Measurements from ENCODE around the gene UBXN1. TPM values are rescaled to one million over a fixed set of nuclear protein-coding genes. Genes with fewer than 3 reads are reported as not detected.

Gene UBXN1, protein sequence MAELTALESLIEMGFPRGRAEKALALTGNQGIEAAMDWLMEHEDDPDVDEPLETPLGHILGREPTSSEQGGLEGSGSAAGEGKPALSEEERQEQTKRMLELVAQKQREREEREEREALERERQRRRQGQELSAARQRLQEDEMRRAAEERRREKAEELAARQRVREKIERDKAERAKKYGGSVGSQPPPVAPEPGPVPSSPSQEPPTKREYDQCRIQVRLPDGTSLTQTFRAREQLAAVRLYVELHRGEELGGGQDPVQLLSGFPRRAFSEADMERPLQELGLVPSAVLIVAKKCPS
- total RNA-seq: 134 and 162 TPM in 2 replicates

DNA sequence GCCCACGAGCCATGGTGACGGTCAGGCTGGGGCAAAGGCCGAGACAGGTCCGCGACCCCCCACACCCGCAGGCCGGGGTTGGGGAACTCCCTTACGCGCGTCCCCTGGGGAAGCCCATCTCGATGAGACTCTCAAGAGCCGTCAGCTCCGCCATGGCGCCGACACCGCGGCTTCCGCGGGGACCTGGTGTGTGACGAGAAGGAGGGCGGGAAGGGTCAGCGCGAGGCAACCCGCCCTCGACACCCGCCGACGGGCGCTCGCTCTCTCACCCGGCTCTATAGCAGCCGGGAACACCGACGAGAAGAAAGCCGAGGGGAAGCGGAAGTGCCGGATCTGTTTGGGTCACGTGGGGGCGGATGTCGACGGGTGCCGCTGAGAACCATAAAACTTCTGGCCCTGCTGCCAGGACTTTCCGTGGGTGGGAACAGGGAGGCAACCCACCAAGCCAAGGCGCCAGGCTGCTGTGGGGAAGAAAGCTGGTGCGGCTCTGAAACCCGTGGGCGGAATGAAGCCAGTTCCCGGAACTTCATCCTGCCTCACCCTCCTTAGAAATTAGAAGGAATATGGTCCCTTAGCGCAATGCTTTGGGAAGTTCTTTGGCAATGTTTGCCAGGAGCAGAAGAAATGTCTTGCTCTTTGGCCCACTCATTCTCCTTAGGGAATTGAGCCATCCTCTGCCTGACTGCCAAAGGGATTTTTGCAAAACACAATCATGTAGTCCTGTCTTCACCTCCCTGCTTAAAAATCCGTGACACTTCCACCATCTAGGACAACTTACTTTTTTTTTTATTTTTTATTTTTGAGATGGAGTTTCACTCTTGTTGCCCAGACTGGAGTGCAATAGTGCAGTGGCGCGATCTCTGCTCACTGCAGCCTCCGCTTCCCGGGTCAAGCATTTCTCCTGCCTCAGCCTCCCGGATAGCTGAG lies at the start of gene UBXN1:
TSS of gene UBXN1 (minus strand) at position 304 of the 927 bp plus-strand sequence. CDS start at position 154, 150 bp downstream.
- no peak for DNase-seq (ENCODE audit: extremely low read depth, low read depth, low spot score)

DNA sequence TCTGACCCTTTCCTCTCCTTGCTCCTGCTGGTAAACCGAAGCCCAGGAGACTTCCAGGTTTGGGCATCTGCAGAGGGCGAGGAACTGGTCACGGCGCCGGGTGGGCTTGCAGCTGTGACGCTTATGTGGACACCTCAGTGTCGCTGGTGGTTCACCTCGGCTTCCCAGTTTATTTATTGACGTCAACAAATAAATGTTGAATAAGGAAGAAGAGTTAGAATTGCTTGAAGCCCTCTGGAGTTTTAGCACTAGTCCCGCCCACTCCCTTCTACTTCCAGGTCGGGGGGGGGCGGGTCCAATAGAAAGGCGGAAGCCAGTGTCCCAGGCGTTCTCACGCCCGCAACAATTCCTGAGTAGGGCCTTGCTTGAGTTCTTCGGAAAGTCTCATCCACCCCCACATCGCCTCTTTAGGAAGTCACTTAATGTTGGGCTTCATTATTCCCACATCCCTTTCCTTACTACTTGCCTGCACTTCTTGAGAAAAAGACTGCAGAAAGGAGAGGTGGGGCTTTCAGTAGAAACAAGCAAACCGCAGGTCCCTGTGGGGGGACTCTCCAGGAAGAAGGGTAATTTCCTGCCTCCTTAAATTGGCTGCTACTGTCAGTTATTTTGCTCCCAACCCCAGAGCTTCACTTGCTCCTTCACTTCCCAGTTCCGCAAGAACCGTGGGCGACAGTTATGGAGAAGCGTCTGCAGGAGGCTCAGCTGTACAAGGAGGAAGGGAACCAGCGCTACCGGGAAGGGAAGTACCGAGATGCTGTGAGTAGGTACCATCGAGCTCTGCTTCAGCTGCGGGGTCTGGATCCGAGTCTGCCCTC lies 49.5 kb upstream of the UBXN1 start, which contains the start of gene TTC9C:
TSS of gene TTC9C (plus strand) at position 316 of the 818 bp plus-strand sequence. CDS start at position 679, 363 bp downstream.
- no peak for DNase-seq (ENCODE audit: extremely low read depth, low read depth, low spot score)

DNA sequence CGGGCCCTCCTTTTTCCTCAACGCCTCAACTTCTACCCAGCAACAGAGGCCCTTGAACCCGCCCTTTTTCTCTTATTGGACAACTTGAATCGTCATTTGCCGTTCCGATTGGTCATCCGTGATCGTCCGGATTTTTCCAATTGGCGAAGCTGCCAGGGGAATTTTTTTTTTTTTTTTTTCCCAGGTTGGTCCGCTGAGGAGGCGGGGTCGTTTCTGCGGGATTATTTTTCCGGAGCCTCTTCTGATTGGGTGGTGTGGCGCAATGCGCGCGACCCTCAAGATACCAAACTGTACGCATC lies 48.9 kb upstream of the UBXN1 start:
- DNase-seq (ENCODE audit: extremely low read depth, low read depth, low spot score): peak; percentile 97

DNA sequence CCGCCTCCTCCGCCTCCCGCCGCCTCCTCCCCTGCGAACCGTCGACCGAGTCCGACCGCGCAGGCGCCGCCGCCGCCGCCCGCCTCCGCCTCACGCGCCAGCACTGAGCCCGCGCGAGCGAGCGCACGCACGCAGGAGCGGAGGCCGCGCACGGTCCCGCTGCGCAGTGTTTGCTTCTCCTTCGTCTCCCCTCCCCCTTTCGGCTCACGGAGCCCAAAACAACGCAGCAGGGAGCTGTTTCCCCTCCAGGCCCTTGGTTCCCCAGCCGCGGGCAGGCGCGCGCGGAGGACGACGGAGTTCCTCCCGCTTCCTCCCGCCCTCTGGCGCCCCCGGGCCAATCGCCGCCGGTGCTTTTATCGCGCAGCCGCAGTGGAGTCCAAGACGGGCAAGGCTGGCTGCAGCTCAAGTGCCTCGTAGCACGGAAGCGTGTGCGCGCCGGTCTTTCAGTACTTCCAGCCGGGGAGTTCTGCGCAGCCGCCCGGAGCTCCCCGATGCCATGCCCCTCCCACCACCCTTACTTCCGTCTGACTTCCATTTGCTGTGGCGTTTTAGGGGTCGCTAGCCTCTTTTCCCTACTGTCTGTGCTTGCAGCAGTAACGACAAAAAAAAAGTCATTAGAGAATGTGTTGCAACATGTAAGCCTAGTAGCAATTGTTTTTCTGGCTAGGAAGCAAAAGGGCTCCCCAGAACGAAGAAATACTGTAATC lies 48.4 kb upstream of the UBXN1 start, which contains the start of gene HNRNPUL2:
TSS of gene HNRNPUL2 (minus strand) at position 293 of the 707 bp plus-strand sequence. CDS start 301 bp downstream, outside the sequence.
- peak; percentile 85 for DNase-seq (ENCODE audit: extremely low read depth, low read depth, low spot score)

DNA sequence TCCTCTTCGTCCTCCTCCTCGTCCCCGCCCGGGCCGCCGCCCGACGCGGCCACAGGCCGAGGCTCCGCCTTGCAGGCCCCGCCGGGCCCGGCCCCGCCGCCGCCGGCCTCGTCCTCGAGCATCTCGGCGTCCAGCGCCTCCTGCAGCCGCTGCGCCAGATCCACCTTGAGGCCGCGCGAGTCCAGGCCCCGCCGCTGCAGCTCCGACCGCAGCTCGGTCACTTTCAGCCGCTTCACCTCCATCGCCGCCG lies 48.0 kb upstream of the UBXN1 start:
- DNase-seq (ENCODE audit: extremely low read depth, low read depth, low spot score): no peak

DNA sequence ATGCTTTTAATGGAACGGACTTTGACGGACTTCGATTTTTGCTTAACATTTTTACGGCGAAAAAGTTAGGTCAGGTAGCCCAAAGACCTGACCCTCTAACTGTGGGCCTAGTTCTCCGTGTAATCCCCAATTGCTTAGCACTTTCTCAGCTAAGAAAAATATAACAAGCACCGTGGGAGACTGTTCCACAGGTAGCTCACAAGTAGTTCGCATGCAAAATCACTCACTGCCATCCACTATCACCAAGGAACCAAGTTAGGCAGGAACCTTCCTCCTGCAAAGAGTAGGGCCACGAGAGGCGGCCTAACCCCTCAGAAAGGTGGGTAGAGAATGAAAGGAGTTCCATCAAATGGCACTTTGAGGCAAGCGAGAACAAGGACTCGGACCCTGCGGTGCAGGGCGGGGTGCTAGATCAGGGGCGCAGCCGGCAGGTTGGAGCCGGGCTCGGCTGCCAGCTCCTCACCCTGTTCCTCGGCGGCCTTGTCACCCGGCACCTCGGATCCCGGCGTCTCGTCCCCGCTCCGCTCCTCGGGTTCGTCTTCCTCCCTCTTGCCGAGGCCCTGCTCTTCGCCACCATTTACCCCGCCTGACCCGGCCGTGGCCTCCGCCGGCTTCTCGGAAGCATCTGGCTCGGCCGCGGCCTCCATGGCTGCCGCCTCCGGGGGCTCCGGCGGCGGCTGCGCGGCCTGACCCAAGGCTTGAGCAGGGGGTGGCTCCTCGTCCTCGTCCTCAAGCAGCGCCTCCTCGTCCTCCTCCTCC lies 47.5 kb upstream of the UBXN1 start:
- no peak for DNase-seq (ENCODE audit: extremely low read depth, low read depth, low spot score)

DNA sequence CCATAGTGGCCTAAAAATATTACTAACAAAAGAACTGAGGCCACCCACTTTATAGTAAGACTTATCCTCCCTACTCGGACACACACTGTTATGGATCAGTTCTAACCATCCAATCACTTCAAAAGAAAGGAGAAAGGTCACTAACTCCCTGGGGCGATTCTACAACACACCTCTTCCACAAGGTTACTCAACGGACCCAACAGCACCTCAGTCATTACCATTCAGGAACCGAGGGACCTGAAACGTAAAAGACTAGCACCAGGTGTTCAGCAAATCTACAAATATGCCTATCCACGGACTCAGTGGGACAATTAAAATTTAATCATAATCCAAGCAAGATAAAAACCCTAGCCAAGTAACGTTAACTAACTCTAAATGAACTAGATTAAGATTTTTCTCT lies 46.8 kb upstream of the UBXN1 start:
- no peak for DNase-seq (ENCODE audit: extremely low read depth, low read depth, low spot score)

DNA sequence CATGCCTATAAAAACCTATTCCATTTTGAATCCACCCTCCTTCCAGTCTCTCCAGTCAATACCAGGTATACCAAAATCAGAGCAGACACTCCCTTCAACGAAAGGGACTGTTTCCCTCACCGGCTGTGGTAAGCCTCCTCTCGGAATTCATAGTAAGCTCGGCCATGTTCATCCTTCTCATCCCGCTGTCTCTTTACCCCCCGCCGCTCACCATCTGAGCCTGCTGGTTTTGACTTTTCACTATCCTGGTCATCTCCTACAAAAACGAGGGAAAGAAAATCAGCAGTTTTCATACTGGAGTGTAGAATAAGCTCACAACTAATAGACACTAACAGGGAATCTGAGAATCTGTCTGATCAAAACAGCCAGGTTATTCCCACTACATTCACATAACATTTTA lies 45.3 kb upstream of the UBXN1 start:
- DNase-seq (ENCODE audit: extremely low read depth, low read depth, low spot score): no peak

DNA sequence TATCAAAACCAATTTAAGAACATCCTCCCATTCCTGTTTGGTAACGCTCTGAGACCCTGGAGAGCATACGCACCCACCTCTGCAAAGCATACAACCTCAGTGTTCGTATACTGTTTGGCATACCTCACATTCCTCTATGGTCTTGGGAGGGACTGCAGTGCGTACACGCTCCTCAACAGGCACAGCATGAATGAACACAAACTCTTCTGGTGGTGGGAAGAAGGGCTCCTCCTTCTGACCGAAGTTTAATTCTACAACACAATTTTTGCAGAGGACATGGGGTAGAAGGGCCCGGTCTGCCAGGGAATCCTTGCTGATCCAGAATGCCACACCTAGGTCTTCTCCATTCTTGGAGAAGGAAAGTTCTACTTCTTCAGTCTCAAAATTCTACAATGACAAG lies 43.1 kb upstream of the UBXN1 start:
- no peak for DNase-seq (ENCODE audit: extremely low read depth, low read depth, low spot score)

DNA sequence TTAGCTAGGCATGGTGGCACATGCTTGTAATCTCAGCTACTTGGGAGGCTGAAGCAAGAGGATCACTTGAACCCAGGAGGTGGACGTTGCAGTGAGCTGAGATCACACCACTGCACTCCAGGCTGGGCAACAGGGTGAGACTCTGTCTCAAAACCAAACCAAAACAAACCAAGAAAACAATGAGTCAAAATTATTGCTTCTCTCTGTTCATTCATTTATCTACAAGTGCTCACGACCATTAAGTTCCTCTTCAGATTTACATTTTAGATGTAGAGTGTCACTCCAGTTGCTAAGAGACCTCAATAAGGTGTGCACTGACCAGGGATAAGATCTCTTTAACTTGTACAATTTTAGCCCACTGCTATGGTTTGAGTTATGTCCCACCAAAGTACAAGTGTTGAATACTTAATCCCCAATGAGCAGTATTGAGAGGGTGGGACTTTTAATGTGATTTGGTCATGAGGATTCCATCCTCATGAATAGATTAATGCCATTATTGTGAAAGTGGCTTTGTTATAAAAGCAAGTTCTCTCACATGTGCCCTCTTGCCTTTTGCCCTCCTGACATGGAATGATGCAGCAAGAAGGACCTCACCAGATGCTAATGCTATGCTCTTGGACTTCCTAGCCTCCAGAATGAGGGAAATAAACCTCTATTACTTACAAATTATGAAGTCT lies 40.6 kb upstream of the UBXN1 start:
- DNase-seq (ENCODE audit: extremely low read depth, low read depth, low spot score): no peak

DNA sequence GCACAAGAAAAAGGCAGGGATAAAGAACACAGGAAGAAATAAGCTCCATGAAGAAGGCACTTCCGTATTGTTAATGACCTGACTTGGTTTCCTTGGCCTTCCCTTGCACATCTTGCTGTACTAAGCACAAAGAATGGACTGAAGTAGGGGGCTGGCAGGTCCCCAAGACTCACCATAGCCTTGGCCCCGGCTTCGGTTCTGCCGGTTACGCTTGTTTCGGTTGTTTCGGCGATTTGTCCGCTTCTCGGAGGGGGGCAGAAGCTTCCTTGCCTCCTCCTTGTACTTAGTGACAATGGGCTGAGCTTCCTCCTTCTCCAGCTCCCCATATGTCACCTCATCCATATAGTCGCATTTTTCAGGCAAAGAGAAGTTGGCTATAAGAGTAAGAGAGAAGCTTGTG lies 37.9 kb upstream of the UBXN1 start:
- DNase-seq (ENCODE audit: extremely low read depth, low read depth, low spot score): no peak

DNA sequence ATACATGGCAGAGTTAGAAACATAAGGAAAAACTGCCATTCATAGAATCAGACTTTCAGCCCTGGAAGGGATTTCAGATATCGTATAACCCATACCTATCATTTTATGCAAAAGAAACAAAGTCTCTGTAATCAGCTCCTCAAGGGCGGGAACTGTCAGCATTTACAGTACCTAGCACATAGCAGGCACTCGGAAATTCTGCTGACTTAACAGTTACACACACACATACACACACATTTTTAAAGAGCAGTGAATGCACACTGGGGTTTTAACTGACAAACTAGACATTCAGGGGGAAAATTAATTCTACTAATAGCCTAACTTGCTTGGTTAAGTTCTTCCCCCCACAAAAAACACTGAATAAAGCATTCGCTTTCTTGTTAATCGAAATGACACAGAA lies 37.3 kb upstream of the UBXN1 start:
- no peak for DNase-seq (ENCODE audit: extremely low read depth, low read depth, low spot score)

DNA sequence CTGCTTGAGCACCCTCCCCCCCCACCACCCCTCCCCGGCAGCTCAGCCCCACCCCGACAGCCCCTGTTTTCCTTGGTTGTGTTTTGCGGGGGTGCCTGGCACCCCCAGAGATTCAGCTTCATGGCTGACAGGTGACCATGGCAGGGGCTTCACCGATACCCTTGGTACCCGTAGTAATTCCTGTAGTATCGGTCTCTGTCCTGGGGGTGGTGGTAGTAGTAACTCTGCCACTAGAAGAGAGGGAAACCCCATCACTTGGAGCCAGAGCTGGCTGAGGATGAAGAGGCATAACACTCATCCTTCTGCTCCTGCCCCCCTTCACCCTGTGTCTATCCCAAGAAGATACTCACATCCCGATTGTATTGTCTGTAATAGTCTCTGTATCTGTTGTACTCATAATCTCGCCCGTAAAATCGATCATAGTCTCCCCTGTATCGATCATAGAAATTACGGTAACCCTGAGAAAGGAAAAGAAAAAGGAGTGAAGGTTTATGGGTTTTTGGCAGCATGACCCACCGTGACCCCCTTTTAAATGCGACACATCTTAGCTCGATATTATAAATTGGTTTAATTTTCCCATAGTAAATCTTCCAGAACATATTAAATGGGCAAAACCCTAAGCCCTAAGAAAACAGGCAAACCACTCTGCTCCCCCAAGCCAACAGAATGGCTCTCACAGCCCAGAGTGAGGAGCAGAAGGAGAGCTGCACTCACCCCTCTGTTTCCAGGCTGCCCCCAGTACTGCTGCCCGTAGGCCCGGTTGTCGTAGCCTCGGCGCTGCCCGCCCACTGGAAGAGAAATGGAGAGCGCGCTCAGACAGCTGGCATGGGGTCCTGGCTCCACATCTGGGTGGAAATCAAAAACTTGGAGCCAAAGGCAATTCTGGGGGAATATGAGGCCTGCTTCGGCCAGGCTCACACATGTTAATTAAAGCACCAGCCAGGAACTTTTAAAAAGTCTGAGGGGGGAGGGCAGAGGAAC lies 36.6 kb upstream of the UBXN1 start:
- DNase-seq (ENCODE audit: extremely low read depth, low read depth, low spot score): no peak

DNA sequence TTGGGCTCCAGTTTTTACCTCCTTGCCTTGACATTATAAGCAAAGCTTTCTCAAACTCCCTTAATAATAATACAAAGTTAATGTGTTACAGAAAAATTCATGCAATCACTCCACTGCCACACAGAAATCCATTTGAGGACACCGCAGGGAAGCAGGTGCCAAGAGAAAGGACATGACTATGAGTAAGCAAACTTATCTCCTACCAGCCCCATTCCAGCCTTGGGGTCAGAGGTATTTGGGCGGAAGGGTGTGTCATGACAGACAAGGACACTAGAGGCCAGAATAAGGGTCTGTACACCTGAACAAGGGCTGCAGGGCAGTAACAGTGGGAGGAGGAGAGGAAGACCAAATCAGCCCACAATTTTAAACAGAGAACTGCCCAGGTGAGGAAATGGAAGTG lies 34.5 kb upstream of the UBXN1 start:
- no peak for DNase-seq (ENCODE audit: extremely low read depth, low read depth, low spot score)

DNA sequence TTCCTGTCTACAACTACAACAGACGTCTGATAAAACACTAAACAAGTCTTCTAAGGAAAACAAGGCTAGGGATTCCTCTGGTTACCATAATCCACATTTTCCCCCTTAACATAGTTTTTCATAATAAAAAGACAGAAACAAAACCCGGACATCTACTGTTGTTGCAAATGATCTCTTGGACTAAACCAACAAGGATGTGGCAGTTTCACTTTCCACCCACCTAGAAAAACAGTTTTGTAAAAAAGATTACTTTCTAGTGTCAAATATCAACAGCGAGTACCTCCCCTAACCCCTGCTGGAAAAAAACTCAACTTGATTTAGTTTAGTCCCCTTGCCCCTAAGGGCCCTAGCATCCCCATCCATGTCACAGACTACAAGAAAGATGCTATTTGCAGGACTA lies 34.0 kb upstream of the UBXN1 start:
- DNase-seq (ENCODE audit: extremely low read depth, low read depth, low spot score): no peak

DNA sequence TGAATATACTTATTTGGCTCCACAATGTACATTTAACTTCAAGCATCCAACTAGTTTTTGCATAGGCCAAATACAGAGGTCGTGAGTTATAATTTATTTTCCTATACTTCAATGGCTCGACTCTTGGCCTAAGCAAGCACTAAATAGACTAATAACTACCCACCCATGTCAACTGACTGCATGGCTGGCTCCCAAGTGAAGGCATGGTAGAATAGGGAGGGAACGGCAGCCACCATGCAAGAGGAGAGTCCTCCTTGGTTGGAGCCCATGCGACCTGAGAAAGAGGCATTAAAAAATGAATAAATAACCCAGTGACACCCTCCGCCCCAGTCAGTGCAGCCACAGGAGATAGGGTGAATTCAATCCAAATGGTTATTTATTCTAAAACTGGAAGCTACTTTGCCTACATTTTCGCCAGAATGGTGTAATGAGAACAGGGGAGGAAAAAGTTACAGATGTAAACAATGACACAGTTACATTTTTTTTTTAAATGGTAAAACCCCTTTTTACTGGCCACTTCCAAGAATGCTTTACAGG lies 33.5 kb upstream of the UBXN1 start:
- no peak for DNase-seq (ENCODE audit: extremely low read depth, low read depth, low spot score)

DNA sequence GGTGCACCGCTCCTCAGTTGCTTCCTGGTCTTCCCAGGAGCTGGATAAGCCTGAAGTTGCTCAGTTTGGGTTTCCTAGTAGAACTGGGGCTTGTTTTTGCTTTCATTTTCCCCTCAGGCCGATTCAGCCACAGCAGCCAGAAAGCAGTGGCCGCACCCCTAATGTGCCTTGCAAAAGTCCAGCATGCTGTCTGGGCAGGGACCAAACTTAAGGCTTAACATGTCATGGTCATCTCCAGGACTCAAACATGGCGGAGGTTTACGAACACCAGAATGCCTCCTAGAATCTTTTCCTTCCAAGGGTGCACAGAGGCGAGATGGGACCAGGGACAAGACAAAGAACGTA lies 31.1 kb upstream of the UBXN1 start:
- DNase-seq (ENCODE audit: extremely low read depth, low read depth, low spot score): no peak

All from glomerular endothelial cell (primary cell).